Embryonic facial prominence (tissue), 1 donor: Measurements from ENCODE around the gene PIEZO1.
"Not testable (repeated sequence)": the region's sequence is repeated elsewhere in the genome, so short reads cannot be mapped to it uniquely, and the experiment has no call there.

Experiments used
- DNase-seq: peaks from one replicate; pipeline ENCODE4 v3.0.0-alpha.2; 2016; ENCODE audit errors: extremely low spot score

Gene PIEZO1

GRCh38 chr16:88785106-88785924 is at the start of gene PIEZO1:
Gene PIEZO1 (minus strand): TSS chr16:88785220. CDS start chr16:88784964, 256 bp downstream.
- DNase-seq, result no peak

DNA sequence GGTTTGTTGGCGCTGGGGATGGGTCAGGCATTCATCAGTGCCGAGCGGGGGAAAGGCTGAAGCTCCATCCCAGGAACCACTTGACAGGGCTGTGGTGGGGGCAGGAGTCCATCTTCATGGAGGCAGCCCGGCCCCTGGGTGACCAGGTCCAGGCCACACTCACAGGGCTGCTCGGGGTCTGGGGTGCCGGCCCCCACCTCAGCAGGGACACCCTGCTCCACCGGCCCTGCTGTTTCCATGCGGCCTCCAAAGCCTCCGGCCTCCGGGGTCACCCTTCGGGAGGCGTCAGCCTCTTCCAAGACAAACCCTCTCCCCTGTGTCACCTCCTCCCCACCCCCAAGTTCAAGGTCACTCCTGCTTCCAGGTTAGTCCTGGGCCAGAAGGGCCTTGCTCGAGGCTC is 49.6 kb upstream of the PIEZO1 start:
- no peak for DNase-seq

DNA sequence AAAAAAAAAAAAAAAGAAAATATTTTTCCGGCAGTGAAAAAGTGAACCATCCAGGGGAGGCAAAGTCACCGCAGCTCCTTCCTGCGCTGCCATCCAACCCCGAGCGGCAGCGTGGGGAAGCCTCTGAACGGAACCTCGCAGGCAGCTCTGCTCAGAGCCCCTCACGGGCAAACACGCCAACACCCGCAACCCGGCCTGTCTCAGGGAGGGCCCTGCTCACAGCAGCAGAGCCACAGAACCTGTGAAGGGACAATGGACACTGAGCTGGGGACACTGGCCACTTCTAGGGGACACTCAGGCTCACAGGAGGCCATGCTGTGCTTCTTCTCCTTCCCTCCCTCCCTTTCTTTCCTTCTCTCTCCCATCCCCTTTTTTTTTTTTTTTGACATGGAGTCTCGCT is 48.1 kb upstream of the PIEZO1 start:
- DNase-seq, result no peak

GRCh38 chr16:88831838-88832237 is 46.8 kb upstream of the PIEZO1 start:
- no peak for DNase-seq

DNA sequence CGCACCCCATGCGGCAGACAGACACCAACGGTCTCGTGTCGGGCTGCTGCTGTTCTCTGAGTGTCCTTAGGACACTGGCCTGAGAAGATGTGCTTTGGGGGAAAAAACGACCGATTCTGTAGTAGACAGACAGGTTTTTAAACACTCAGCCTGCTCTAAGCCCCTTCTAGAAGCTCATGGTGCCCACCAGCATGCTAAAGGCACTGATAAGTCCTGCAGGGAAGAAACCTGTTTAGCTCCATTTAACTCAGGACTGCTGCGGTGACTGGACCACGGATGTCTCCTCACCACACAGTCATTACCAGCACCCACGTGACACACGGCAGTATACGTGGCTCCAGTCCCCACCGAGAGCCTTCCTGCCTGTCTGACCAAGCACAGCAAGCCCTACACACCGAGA is 45.8 kb upstream of the PIEZO1 start:
- DNase-seq, result no peak

DNA sequence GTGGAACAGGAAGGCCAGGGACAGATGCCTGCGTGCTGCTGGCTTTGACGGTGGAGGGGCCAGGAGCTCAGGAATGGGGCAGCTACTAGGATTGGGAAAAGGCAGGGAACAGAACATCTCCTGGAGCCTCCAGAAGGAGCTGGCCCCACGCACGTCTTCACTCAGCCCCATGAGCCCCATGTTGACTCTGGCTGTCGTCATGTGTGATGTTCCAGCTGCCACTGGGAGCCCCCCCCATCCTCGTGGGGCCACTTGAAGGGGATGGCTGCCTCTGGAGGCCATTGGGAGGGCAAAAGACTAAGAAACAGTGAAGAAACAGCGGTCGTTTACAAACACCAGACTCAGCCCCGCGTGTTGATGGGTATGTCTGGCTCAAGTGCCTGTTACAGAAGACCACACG is 45.2 kb upstream of the PIEZO1 start:
- DNase-seq, result no peak

DNA sequence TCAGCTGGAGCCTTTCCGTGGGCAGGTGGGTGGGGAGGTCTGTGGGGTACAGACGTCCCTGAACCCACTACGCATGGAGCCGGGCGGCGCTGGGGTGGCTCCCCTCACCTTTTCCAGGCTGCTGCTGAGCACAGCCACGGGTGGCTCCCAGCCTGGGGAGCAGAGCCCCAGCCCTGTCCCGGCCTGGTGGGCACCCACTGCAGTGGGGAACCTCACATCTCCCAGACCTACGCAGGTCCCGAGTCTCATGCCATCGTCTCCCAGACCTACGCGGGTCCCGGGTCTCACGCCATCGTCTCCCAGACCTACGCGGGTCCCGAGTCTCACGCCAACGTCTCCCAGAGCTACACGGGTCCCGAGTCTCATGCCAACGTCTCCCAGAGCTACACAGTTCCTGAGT is 43.7 kb upstream of the PIEZO1 start:
- DNase-seq, result no peak

GRCh38 chr16:88827727-88828126 is 42.7 kb upstream of the PIEZO1 start:
- DNase-seq, result no peak

- no peak for DNase-seq
Observed at GRCh38 chr16:88826070-88826840, 41.2 kb upstream of the PIEZO1 start.

DNA sequence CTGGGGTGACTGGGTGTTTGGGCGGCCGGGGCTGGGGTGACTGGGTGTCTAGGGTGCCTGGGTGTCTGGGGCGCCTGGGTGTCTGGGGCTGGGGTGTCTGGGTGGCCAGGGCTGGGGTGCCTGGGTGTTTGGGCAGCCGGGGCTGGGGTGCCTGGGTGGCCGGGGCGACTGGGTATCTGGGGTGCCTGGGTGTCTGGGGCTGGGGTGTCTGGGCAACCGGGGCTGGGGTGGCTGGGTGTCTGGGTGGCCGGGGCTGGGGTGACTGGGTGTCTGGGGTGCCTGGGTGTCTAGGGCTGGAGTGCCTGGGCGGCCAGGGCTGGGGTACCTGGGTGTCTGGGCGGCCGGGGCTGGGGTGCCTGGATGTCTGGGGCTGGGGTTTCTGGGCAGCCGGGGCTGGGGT is 40.1 kb upstream of the PIEZO1 start:
- no peak for DNase-seq

DNA sequence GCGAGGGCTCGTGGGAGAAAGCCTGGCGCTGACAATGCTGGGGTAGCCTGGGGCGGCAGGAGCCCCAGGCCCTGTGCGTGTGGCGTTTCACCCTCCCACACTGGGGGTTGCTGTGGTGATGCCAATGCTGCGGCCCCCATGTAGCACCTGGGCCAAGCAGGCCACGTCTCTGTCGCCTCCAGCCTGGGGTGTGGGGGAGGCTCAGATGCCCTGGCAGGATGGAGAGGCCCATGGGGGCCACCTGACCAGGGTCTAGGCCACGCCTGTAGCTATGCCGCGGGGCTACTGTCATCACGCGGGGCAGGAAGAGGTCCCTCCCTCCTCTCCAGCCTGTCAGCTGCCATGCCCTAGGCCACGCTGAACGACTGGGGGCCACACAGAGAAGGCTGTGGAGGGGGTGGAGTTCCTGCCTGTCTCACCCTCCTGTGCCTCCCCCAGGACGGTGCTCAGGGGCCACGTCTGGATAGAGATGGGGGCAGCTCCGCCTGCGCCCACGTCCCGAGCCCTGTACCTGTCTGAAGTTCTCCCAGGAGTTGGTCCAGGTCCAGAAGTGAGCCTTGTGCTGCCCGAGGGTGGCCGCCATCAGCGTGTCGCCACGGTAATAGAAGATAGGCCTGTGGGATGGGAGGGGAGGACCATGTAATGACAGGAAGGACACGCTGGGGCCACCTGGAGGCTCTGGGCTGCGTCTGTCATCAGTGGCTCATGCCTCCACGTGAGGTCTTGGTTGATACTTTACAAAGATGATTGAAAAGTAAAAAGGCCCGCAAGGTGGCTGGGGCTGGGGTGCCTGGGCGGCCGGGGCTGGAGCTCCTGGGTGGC is 39.4 kb upstream of the PIEZO1 start:
- DNase-seq, result no peak

- DNase-seq, result not testable (repeated sequence)
Observed at GRCh38 chr16:88823646-88824045, 38.6 kb upstream of the PIEZO1 start.

DNA sequence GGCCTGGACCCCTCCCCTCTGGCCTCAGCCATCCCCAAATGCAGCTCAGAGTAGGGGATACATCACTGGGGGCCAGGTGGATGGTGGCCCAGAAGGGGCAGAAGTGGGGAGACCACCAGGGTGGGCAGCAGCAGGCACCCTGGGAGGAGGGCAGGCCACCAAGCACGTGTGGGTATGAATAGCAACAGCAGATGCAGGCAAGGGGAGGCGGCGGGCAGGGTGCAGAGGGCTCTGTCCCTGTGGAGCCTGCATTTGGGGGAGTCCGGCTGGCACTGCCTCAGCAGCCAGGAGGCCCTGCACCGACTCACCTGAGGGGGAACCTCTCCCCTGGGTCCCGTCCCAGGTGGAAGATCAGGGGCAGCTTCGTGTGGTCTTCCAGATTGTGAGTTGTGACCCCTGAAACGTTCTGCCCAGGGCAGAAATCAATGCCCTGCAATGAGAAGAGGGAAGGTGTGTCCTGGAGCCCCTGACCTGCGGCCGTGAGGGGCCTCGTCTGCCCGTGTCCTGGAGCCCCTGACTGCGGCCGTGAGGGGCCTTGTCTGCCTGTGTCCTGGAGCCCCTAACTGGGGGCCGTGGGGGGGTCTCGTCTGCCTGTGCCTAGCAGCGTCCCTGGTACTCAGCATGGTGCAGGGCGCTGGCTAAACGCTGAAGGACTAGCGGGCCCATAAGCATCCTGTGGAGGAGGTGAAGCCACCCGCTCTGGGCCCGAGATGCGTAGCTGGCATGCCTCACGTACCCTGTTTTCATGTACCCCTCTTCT is 37.4 kb upstream of the PIEZO1 start:
- no peak for DNase-seq

GRCh38 chr16:88821168-88821850 is 36.3 kb upstream of the PIEZO1 start:
- no peak for DNase-seq

GRCh38 chr16:88820385-88821025 is 35.5 kb upstream of the PIEZO1 start:
- no peak for DNase-seq

- no peak for DNase-seq
Observed at GRCh38 chr16:88819126-88819525, 34.1 kb upstream of the PIEZO1 start.

GRCh38 chr16:88818575-88818874 is 33.5 kb upstream of the PIEZO1 start:
- DNase-seq, result no peak

DNA sequence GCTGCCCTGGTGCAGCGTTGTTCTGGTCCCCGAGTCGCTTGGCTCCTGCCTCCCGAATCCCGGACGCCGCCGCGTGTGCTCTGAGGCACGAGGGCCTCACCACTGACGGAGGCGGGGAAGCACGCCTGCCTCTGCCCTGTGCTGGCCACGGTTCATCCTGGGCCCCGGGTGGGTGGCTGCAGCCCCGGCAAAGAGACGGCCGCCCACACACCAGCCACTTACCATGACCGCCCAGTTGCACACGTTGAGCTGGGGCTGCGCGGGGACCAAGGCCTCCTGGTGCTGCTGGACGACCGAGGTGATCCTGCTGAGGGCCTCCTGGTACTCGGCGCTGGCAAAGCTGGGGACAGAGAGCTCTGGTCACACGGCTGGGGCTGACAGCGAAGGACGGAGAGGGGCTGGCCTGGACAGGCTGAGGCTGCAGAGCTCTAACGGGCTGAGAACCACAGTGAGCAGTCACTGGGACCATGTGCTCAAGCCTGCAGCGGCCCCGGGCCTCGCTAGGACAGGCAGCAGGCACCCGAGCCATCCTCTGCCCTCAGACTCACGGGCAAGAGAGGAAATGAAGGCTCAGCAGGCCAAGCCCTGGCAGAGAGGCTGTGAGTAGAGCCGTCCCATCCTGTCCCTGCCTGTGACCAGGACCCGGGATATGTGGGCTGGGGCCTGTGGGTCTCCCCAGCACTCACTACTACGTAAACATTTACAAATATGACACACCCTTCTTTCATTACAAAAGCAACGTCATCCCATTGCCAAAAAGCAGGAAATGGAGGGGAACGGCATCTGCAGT is 33.0 kb upstream of the PIEZO1 start:
- no peak for DNase-seq

GRCh38 chr16:88816736-88817535 is 31.9 kb upstream of the PIEZO1 start:
- DNase-seq, result no peak
